HEK293 (cell line): ENCODE measurements around the gene CR1.

Source experiments
- CTCF ChIA-PET: fragments of 350-600 bp; formaldehyde crosslinking; extraction: SDS; loops from one replicate; lab custom pipeline; 2021; ENCODE audit warnings: antibody characterized with exemption; lab: Yijun Ruan, JAX
- POLR2A ChIA-PET: fragments of 300-600 bp; formaldehyde crosslinking; extraction: SDS; loops from one replicate; lab custom pipeline; 2020; ENCODE audit warnings: antibody characterized with exemption, inconsistent platforms; lab: Yijun Ruan, JAX
- H3K27ac ChIP-seq: fragments of 200-500 bp; sonication (Bioruptor generic); 2 replicates; pipeline ENCODE4 v1.5.1; 2014; ENCODE audit warnings: low read depth, low read length, control low read depth, inconsistent platforms; ENCODE audit errors: extremely low read depth
- H3K36me3 ChIP-seq, 2 experiments: fragments of 200-500 bp in 1 of 2; sonication (Bioruptor generic) in 1 of 2; 1 replicate in 1 of 2; 2 replicates in 1 of 2; pipeline ENCODE4 v1.5.1; 2014 to 2017; ENCODE audit warnings: inconsistent platforms in 2 of 2, low read length in 2 of 2; ENCODE audit not compliant: control insufficient read depth in 2 of 2, insufficient read depth in 1 of 2
- H3K4me1 ChIP-seq: fragments of 200-500 bp; sonication (Bioruptor generic); 2 replicates; pipeline ENCODE4 v1.5.1; 2014; ENCODE audit warnings: mild to moderate bottlenecking, low read length, inconsistent platforms; ENCODE audit not compliant: control insufficient read depth, insufficient read depth
- H3K4me3 ChIP-seq: 2 replicates; pipeline ENCODE4 v1.5.1; 2011; ENCODE audit warnings: low read depth, mild to moderate bottlenecking, control low read depth, low read length, moderate library complexity
- H3K9me3 ChIP-seq: fragments of 200-500 bp; sonication (Bioruptor generic); 2 replicates; pipeline ENCODE4 v1.5.1; 2014; ENCODE audit warnings: low read depth, low read length, inconsistent platforms; ENCODE audit not compliant: control insufficient read depth, insufficient read depth
- BCL11A ChIP-seq: fragments of 450-650 bp; formaldehyde crosslinking; IDR thresholded peaks from 2 replicates; pipeline ENCODE4 v1.5.1; 2016; ENCODE audit warnings: low read depth, missing biosample characterization, missing genetic modification characterization
- SP2 ChIP-seq: fragments of 450-650 bp; formaldehyde crosslinking; IDR thresholded peaks from 2 replicates; pipeline ENCODE4 v1.5.1; 2016; ENCODE audit warnings: missing biosample characterization, missing genetic modification characterization
- ZFHX2 ChIP-seq: fragments of 450-650 bp; formaldehyde crosslinking; conservative IDR thresholded peaks from 2 replicates; pipeline ENCODE4 v1.5.1; 2016; ENCODE audit warnings: missing biosample characterization, missing genetic modification characterization
- ZNF114 ChIP-seq: fragments of 450-650 bp; formaldehyde crosslinking; IDR thresholded peaks from 2 replicates; pipeline ENCODE4 v1.5.0; 2017; ENCODE audit warnings: missing biosample characterization, missing genetic modification characterization
- ZNF132 ChIP-seq: fragments of 450-650 bp; formaldehyde crosslinking; IDR thresholded peaks from 2 replicates; pipeline ENCODE4 v1.5.1; 2017; ENCODE audit warnings: missing biosample characterization, missing genetic modification characterization, borderline replicate concordance
- ZNF404 ChIP-seq: fragments of 450-650 bp; formaldehyde crosslinking; IDR thresholded peaks from 2 replicates; pipeline ENCODE4 v1.5.1; 2017; ENCODE audit warnings: missing biosample characterization, missing genetic modification characterization
- ZNF514 ChIP-seq: fragments of 450-650 bp; formaldehyde crosslinking; IDR thresholded peaks from 2 replicates; pipeline ENCODE4 v1.5.1; 2016; ENCODE audit warnings: missing biosample characterization, missing genetic modification characterization
- ZNF629 ChIP-seq: fragments of 450-650 bp; formaldehyde crosslinking; IDR thresholded peaks from 2 replicates; pipeline ENCODE4 v1.5.1; 2017; ENCODE audit warnings: missing biosample characterization, missing genetic modification characterization
- ZXDB ChIP-seq: fragments of 450-650 bp; formaldehyde crosslinking; IDR thresholded peaks from 2 replicates; pipeline ENCODE4 v1.5.1; 2016; ENCODE audit warnings: missing biosample characterization, missing genetic modification characterization
- TF ChIP-seq, protein P1 (sequence below): fragments of 450-650 bp; formaldehyde crosslinking; IDR thresholded peaks from 2 replicates; pipeline ENCODE4 v1.5.1; 2016; ENCODE audit warnings: missing biosample characterization, missing genetic modification characterization
- TF ChIP-seq, protein P2 (sequence below): fragments of 450-650 bp; formaldehyde crosslinking; IDR thresholded peaks from 2 replicates; pipeline ENCODE4 v1.5.1; 2017; ENCODE audit warnings: missing biosample characterization, missing genetic modification characterization
- TF ChIP-seq, protein P3 (sequence below): fragments of 450-650 bp; formaldehyde crosslinking; IDR thresholded peaks from 2 replicates; pipeline ENCODE4 v1.5.1; 2016; ENCODE audit warnings: missing biosample characterization, missing genetic modification characterization
- TF ChIP-seq, protein P4 (sequence below): fragments of 450-650 bp; formaldehyde crosslinking; IDR thresholded peaks from 2 replicates; pipeline ENCODE4 v1.5.1; 2017; ENCODE audit warnings: missing biosample characterization, mild to moderate bottlenecking, missing genetic modification characterization, moderate library complexity
- TF ChIP-seq, protein P5 (sequence below): fragments of 450-650 bp; formaldehyde crosslinking; IDR thresholded peaks from 2 replicates; pipeline ENCODE4 v1.5.1; 2016; ENCODE audit warnings: missing biosample characterization, missing genetic modification characterization, low read depth
- TF ChIP-seq, protein P6 (sequence below): fragments of 450-650 bp; formaldehyde crosslinking; IDR thresholded peaks from 2 replicates; pipeline ENCODE4 v1.5.1; 2016; ENCODE audit warnings: missing biosample characterization, missing genetic modification characterization

CR1 gene

DNA sequence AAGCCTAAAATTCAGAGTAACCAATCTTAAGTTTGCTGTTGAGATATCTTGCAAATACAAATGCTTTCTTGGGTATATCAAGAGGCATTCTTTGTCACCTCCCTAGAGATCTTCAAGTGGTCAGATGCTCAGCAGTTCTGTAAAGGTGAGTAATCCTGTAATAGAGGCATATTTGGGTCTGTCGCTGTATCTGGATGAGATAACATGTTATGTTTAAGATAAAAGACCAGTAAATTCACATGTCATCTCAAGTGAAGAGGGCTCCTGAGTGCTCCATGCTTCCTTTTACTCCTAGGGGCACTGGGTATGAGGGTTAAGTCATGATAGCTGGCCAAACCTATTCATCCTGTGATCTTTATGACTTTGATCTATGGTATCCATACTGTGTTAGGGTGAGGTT, 34.3 kb upstream of the CR1 start (continued):
- TF ChIP-seq ZNF514 (tag by site-specific recombination) = no peak

DNA sequence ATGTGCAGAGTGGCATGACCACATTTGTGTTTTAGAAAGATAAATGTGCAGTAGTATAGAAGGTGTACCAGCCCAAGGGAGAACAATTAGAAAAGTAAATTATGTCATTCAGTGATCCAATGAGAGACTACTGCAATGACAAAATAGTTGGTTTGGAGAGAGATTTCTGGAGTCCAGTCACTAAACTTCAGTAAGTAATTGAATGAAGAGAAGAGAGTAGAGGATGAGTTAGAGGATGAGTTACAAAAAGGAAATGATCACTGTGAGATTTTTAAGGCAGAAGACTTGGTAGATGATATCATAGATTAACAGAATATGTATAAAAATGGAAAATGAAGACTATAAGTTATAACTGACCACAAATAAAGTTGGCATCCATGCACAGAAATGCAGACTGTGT, 33.4 kb upstream of the CR1 start:
- ChIA-PET POLR2A (no interaction called here), CTCF (interaction anchor here (0.6 kb wide), 1 partner anchor 853 kb away, joined by 4 read pairs; no protein-coding TSS in a partner anchor)
- TF ChIP-seq BCL11A (no peak), ZFHX2 (no peak), ZXDB (no peak), SP2 (no peak), ZNF629 (tag by site-specific recombination) (no peak), ZNF114 (tag by site-specific recombination) (no peak), ZNF132 (no peak), ZNF404 (tag by site-specific recombination) (no peak)
- TF ChIP-seq, protein P1, sequence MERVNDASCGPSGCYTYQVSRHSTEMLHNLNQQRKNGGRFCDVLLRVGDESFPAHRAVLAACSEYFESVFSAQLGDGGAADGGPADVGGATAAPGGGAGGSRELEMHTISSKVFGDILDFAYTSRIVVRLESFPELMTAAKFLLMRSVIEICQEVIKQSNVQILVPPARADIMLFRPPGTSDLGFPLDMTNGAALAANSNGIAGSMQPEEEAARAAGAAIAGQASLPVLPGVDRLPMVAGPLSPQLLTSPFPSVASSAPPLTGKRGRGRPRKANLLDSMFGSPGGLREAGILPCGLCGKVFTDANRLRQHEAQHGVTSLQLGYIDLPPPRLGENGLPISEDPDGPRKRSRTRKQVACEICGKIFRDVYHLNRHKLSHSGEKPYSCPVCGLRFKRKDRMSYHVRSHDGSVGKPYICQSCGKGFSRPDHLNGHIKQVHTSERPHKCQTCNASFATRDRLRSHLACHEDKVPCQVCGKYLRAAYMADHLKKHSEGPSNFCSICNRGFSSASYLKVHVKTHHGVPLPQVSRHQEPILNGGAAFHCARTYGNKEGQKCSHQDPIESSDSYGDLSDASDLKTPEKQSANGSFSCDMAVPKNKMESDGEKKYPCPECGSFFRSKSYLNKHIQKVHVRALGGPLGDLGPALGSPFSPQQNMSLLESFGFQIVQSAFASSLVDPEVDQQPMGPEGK (tag by site-specific recombination) = no peak
- TF ChIP-seq, protein P2, sequence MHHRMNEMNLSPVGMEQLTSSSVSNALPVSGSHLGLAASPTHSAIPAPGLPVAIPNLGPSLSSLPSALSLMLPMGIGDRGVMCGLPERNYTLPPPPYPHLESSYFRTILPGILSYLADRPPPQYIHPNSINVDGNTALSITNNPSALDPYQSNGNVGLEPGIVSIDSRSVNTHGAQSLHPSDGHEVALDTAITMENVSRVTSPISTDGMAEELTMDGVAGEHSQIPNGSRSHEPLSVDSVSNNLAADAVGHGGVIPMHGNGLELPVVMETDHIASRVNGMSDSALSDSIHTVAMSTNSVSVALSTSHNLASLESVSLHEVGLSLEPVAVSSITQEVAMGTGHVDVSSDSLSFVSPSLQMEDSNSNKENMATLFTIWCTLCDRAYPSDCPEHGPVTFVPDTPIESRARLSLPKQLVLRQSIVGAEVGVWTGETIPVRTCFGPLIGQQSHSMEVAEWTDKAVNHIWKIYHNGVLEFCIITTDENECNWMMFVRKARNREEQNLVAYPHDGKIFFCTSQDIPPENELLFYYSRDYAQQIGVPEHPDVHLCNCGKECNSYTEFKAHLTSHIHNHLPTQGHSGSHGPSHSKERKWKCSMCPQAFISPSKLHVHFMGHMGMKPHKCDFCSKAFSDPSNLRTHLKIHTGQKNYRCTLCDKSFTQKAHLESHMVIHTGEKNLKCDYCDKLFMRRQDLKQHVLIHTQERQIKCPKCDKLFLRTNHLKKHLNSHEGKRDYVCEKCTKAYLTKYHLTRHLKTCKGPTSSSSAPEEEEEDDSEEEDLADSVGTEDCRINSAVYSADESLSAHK (tag by site-specific recombination) = no peak
- TF ChIP-seq, protein P3, sequence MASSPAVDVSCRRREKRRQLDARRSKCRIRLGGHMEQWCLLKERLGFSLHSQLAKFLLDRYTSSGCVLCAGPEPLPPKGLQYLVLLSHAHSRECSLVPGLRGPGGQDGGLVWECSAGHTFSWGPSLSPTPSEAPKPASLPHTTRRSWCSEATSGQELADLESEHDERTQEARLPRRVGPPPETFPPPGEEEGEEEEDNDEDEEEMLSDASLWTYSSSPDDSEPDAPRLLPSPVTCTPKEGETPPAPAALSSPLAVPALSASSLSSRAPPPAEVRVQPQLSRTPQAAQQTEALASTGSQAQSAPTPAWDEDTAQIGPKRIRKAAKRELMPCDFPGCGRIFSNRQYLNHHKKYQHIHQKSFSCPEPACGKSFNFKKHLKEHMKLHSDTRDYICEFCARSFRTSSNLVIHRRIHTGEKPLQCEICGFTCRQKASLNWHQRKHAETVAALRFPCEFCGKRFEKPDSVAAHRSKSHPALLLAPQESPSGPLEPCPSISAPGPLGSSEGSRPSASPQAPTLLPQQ (tag by site-specific recombination) = no peak
- TF ChIP-seq, protein P4, sequence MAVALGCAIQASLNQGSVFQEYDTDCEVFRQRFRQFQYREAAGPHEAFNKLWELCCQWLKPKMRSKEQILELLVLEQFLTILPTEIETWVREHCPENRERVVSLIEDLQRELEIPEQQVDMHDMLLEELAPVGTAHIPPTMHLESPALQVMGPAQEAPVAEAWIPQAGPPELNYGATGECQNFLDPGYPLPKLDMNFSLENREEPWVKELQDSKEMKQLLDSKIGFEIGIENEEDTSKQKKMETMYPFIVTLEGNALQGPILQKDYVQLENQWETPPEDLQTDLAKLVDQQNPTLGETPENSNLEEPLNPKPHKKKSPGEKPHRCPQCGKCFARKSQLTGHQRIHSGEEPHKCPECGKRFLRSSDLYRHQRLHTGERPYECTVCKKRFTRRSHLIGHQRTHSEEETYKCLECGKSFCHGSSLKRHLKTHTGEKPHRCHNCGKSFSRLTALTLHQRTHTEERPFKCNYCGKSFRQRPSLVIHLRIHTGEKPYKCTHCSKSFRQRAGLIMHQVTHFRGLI (tag by site-specific recombination) = no peak
- TF ChIP-seq, protein P5, sequence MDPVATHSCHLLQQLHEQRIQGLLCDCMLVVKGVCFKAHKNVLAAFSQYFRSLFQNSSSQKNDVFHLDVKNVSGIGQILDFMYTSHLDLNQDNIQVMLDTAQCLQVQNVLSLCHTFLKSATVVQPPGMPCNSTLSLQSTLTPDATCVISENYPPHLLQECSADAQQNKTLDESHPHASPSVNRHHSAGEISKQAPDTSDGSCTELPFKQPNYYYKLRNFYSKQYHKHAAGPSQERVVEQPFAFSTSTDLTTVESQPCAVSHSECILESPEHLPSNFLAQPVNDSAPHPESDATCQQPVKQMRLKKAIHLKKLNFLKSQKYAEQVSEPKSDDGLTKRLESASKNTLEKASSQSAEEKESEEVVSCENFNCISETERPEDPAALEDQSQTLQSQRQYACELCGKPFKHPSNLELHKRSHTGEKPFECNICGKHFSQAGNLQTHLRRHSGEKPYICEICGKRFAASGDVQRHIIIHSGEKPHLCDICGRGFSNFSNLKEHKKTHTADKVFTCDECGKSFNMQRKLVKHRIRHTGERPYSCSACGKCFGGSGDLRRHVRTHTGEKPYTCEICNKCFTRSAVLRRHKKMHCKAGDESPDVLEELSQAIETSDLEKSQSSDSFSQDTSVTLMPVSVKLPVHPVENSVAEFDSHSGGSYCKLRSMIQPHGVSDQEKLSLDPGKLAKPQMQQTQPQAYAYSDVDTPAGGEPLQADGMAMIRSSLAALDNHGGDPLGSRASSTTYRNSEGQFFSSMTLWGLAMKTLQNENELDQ = no peak
- TF ChIP-seq, protein P6, sequence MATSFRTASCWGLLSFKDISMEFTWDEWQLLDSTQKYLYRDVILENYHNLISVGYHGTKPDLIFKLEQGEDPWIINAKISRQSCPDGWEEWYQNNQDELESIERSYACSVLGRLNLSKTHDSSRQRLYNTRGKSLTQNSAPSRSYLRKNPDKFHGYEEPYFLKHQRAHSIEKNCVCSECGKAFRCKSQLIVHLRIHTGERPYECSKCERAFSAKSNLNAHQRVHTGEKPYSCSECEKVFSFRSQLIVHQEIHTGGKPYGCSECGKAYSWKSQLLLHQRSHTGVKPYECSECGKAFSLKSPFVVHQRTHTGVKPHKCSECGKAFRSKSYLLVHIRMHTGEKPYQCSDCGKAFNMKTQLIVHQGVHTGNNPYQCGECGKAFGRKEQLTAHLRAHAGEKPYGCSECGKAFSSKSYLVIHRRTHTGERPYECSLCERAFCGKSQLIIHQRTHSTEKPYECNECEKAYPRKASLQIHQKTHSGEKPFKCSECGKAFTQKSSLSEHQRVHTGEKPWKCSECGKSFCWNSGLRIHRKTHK (tag by site-specific recombination) = no peak

More for the DNA sequence above, 33.4 kb upstream of the CR1 start:
- H3K36me3 ChIP-seq = no peaks in the 10 kb centered on the region
- peaks cover 8% of the 10 kb centered on the region for H3K4me1 ChIP-seq
- H3K27ac ChIP-seq = no peak overlapping the region
- no peak overlapping the region for H3K4me3 ChIP-seq
- no peaks in the 10 kb centered on the region for H3K9me3 ChIP-seq
